PC-3 (cell line): ENCODE results near the gene MAP2K1. TPM values are rescaled to one million over a fixed set of nuclear protein-coding genes. Genes with fewer than 3 reads are reported as not detected.
"Not testable (repeated sequence)": the region's sequence is repeated elsewhere in the genome, so short reads cannot be mapped to it uniquely, and the experiment has no call there.

Experiments
- ATAC-seq: fragments of 200-7000 bp; cut with Tn5 transposase; 2 replicates; pipeline ENCODE4 v1.9.1; 2020; ENCODE audit warnings: mild to moderate bottlenecking, moderate library complexity
- Bru-seq: library from RNA; stranded (reverse); fragments of 400-500 nt; gene quantifications from one replicate; lab custom pipeline; 2021; lab: Mats Ljungman, UMichigan
- BruChase-seq, 2 experiments: library from RNA; stranded (reverse); fragments of 400-500 nt; gene quantifications; one replicate each; lab custom pipeline; 2021; lab: Mats Ljungman, UMichigan
- BruUV-seq: library from RNA; stranded (reverse); fragments of 400-500 nt; replicated peaks from 2 replicates; lab custom pipeline; 2021; lab: Mats Ljungman, UMichigan
- CTCF ChIA-PET: fragments of 300-600 bp; sonication (Branson Sonifier 250); formaldehyde crosslinking; loops from one replicate; lab custom pipeline; 2022; ENCODE audit warnings: antibody characterized with exemption; lab: Charles Lee
- POLR2A ChIA-PET: fragments of 300-600 bp; sonication (Branson Sonifier 250); formaldehyde crosslinking; loops from one replicate; lab custom pipeline; 2022; ENCODE audit warnings: antibody characterized with exemption; ENCODE audit not compliant: unreplicated experiment; lab: Charles Lee
- DNase-seq: peaks from one replicate; pipeline ENCODE4 v3.0.0-alpha.2; 2015
- H2AFZ ChIP-seq: fragments of 300-600 bp; sonication (generic); 2 replicates; pipeline ENCODE4 v1.6.0; 2016; ENCODE audit warnings: antibody characterized with exemption, low read length
- H3F3A ChIP-seq: fragments of 300-600 bp; sonication (generic); one replicate; pipeline ENCODE4 v1.6.0; 2017; ENCODE audit warnings: antibody characterized with exemption, low read length, control low read depth, mild to moderate bottlenecking; ENCODE audit not compliant: unreplicated experiment
- H3K27ac ChIP-seq: fragments of 300-600 bp; sonication (generic); 2 replicates; pipeline ENCODE4 v1.5.1; 2016; ENCODE audit warnings: mild to moderate bottlenecking, low read length
- H3K27me3 ChIP-seq: fragments of 300-600 bp; sonication (generic); 2 replicates; pipeline ENCODE4 v1.6.1; 2016; ENCODE audit warnings: low read length, mixed read lengths
- H3K36me3 ChIP-seq: fragments of 300-600 bp; sonication (generic); 2 replicates; pipeline ENCODE4 v1.6.1; 2016; ENCODE audit warnings: low read depth, mixed run types, low read length, mixed read lengths
- H3K4me1 ChIP-seq: fragments of 300-600 bp; sonication (generic); 2 replicates; pipeline ENCODE4 v1.5.1; 2016; ENCODE audit warnings: low read length; ENCODE audit not compliant: insufficient read depth
- H3K4me2 ChIP-seq: fragments of 300-600 bp; sonication (generic); 2 replicates; pipeline ENCODE4 v1.6.0; 2016; ENCODE audit warnings: low read length
- H3K4me3 ChIP-seq: fragments of 300-600 bp; sonication (generic); 2 replicates; pipeline ENCODE4 v1.5.1; 2016; ENCODE audit warnings: mild to moderate bottlenecking, low read length, mixed read lengths
- H3K79me2 ChIP-seq: fragments of 300-600 bp; sonication (generic); 2 replicates; pipeline ENCODE4 v1.6.1; 2017; ENCODE audit warnings: low read length, mixed read lengths
- H3K9ac ChIP-seq: fragments of 300-600 bp; sonication (generic); 2 replicates; pipeline ENCODE4 v1.6.0; 2016; ENCODE audit warnings: mild to moderate bottlenecking, low read length
- H3K9me2 ChIP-seq: fragments of 300-600 bp; sonication (generic); replicated peaks from 2 replicates; pipeline ENCODE4 v1.6.1; 2016; ENCODE audit warnings: mixed run types, low read length, mixed read lengths
- H3K9me3 ChIP-seq: fragments of 300-600 bp; sonication (generic); 2 replicates; pipeline ENCODE4 v1.6.1; 2016; ENCODE audit warnings: low read length, mixed read lengths
- H4K20me1 ChIP-seq: fragments of 300-600 bp; sonication (generic); 2 replicates; pipeline ENCODE4 v1.6.1; 2016; ENCODE audit warnings: low read length, mixed read lengths
- EZH2 ChIP-seq: fragments of 300-600 bp; sonication (generic); IDR thresholded peaks from one replicate; pipeline ENCODE4 v1.6.1; 2017; ENCODE audit warnings: antibody characterized with exemption, mild to moderate bottlenecking, low read length; ENCODE audit not compliant: unreplicated experiment
- EZH2phosphoT487 ChIP-seq: fragments of 300-600 bp; sonication (generic); IDR thresholded peaks from 2 replicates; pipeline ENCODE4 v1.6.1; 2018; ENCODE audit warnings: mild to moderate bottlenecking, antibody characterized with exemption, low read length, borderline replicate concordance
- intact Hi-C: fragments of 100-400 bp; cut with micrococcal nuclease; formaldehyde crosslinking; loops from 2 replicates; pipeline ENCODE4 v1.9.0; 2023
- long read RNA-seq: library from polyadenylated mRNA; unstranded; transcript quantifications from one replicate; pipeline ENCODE4 v2.0.0, GENCODE V29; 2021; ENCODE audit not compliant: unreplicated experiment
- total RNA-seq: library from RNA; depleted of rRNA; stranded (reverse); fragments of >200 nt; gene quantifications from 2 replicates; pipeline ENCODE4 v1.2.3, GENCODE V29; 2014; rRNA removed
- TF ChIP-seq, protein P1 (sequence below): fragments of 300-600 bp; sonication (generic); conservative IDR thresholded peaks from 2 replicates; pipeline ENCODE4 v1.5.1; 2017; ENCODE audit warnings: antibody characterized with exemption, low read depth, mild to moderate bottlenecking, low read length

The MAP2K1 gene
- total RNA-seq, result 35.5 and 55.2 TPM in 2 replicates
- percentile 82 among the genes with signal in this experiment for Bru-seq, nascent RNA
- percentile 76 among the genes with signal in this experiment for BruChase-seq, experiment 1, labeled RNA remaining after a 6-hour chase
- BruChase-seq, experiment 2, labeled RNA remaining after a 2-hour chase, result percentile 75 among the genes with signal in this experiment
- long read RNA-seq, transcript MAP2K1-201 (11 exons, 3,410 nt), result major isoform, 106 of 134 reads
- long read RNA-seq, partial matches to known transcripts, result 10 of 134 reads
- long read RNA-seq, other reads (novel, unspliced or antisense), result 16 of 134 reads

DNA sequence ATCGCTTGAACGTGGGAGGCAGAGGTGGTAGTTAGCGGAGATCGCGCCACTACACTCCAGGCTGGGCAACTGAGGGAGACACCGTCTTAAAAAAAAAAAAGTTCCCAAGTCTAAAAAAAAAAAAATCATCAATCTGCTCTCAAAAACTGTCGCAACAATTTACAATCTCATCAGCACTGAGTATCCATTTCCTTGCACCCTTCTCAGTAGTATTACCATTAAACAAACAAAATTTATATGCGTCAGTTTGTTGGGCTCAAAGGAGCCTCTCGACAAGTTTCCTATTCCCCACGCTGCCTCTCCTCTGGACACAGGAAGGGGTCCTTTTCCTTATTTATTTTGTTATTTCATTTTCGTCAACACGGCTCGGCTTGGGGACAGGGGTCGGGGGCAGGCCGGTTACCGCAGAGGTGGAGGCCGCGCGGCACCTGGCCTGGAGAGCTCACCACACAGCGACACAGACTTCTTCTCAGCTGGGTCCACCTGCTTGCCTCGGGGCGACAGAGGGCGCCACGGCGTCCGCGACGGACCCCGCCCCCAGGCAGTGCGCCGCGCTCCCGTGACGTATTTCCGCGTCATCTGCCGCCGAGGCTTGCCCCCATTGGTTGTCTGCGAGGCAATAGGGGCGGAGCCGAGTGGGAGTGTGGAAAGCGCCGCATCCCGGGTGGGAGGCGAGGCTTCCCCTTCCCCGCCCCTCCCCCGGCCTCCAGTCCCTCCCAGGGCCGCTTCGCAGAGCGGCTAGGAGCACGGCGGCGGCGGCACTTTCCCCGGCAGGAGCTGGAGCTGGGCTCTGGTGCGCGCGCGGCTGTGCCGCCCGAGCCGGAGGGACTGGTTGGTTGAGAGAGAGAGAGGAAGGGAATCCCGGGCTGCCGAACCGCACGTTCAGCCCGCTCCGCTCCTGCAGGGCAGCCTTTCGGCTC is at the start of gene MAP2K1:
TSS of gene MAP2K1 (plus strand) at position 709 of the 920 bp plus-strand sequence. CDS start 436 bp downstream, outside the sequence.
- ATAC-seq (peak; percentile 80), DNase-seq (peak; percentile 95)
- H3K4me1 ChIP-seq, result peaks cover 26% of the 10 kb centered on the region
- intact Hi-C loops, result loop anchor here (1.0 kb wide), 2 partner anchors 30 to 111 kb away; partner anchors contain the start of genes SNAPC5 and TIPIN
- peak within 1 kb of the TSS; percentile 81 for H3K9ac ChIP-seq
- TSS peak; percentile 76 for BruUV-seq
- peaks cover 50% of the 10 kb centered on the region for H3K79me2 ChIP-seq
- 0 out of 2 replicates have a peak, but pooled peaks cover 3% of the 10 kb centered on the region for H3K36me3 ChIP-seq
- peaks cover 3% of the 10 kb centered on the region for H3F3A ChIP-seq
- TF ChIP-seq, protein P1, sequence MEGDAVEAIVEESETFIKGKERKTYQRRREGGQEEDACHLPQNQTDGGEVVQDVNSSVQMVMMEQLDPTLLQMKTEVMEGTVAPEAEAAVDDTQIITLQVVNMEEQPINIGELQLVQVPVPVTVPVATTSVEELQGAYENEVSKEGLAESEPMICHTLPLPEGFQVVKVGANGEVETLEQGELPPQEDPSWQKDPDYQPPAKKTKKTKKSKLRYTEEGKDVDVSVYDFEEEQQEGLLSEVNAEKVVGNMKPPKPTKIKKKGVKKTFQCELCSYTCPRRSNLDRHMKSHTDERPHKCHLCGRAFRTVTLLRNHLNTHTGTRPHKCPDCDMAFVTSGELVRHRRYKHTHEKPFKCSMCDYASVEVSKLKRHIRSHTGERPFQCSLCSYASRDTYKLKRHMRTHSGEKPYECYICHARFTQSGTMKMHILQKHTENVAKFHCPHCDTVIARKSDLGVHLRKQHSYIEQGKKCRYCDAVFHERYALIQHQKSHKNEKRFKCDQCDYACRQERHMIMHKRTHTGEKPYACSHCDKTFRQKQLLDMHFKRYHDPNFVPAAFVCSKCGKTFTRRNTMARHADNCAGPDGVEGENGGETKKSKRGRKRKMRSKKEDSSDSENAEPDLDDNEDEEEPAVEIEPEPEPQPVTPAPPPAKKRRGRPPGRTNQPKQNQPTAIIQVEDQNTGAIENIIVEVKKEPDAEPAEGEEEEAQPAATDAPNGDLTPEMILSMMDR, result peak; percentile 68
- no peak for TF ChIP-seq EZH2
- POLR2A ChIA-PET, result no interaction called here
- CTCF ChIA-PET, result interaction anchor here (0.6 to 1.0 kb wide), 3 partner anchors 111 to 324 kb away, joined by 3 read pairs; no protein-coding TSS in a partner anchor
- H3K9me3 ChIP-seq, result no peaks in the 10 kb centered on the region
- H3K4me2 ChIP-seq, result peak within 1 kb of the TSS; percentile 92
- H3K4me3 ChIP-seq, result peak within 1 kb of the TSS; percentile 90
- H2AFZ ChIP-seq, result peak within 1 kb of the TSS; percentile 80
- peak within 1 kb of the TSS; percentile 56 for H3K27ac ChIP-seq
- no peaks in the 10 kb centered on the region for H3K27me3 ChIP-seq
- H3K9me2 ChIP-seq, result no peaks in the 10 kb centered on the region
- peaks cover 31% of the 10 kb centered on the region for H4K20me1 ChIP-seq

DNA sequence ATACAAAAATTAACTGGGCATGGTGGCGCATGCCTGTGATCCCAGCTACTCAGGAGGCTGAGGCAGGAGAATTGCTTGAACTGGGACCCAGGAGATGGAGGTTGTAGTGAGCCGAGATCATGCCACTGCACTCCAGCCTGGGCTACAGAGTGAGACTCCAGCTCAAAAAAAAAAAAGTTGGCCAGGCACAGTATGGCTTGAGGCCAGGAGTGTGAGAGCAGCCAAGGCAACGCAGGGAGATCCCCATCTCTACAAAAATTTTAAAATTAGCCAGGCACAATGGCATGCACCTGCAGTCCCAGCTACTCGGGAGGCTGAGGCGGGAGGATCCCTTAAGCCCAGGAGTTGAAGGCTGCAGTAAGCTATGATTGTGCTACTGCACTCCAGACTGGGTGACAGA is 38.2 kb upstream of the MAP2K1 start:
- H3K9ac ChIP-seq, H3K27ac ChIP-seq, H3F3A ChIP-seq, H3K9me2 ChIP-seq, POLR2A ChIA-PET, ATAC-seq, H3K4me1 ChIP-seq, H3K27me3 ChIP-seq, H3K4me2 ChIP-seq, H3K79me2 ChIP-seq, BruUV-seq, H4K20me1 ChIP-seq, H2AFZ ChIP-seq, CTCF ChIA-PET, H3K4me3 ChIP-seq, intact Hi-C loops, DNase-seq, H3K9me3 ChIP-seq: not testable (repeated sequence)
- peaks cover 11% of the 10 kb centered on the region; the same call in 1 of the 2 replicates for H3K36me3 ChIP-seq

DNA sequence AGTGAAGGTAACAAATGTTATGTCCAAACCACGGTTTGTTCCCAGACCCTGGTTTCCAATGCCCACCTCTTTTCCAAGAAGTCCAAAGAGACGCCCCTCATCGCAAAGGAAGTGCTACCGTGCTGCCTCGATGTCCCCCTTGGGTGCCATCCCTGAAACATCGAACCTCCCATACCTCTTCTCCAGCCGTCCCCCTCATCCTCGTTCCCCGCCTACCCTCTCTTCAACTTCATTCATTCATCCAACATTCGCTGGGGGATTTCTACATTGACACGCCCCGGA is 30.7 kb upstream of the MAP2K1 start:
- no peaks in the 10 kb centered on the region for H3K36me3 ChIP-seq
- H3K4me1 ChIP-seq, result peaks cover 16% of the 10 kb centered on the region
- H3K4me3 ChIP-seq, result peak overlapping the region; percentile 89
- peak overlapping the region; percentile 94 for H2AFZ ChIP-seq
- peak overlapping the region; percentile 99 for H3K4me2 ChIP-seq
- H3K9me3 ChIP-seq, result no peaks in the 10 kb centered on the region
- POLR2A ChIA-PET, result no interaction called here
- no peaks in the 10 kb centered on the region for H4K20me1 ChIP-seq
- no peak for TF ChIP-seq EZH2
- no peak for TF ChIP-seq EZH2phosphoT487
- TF ChIP-seq, protein P1, result no peak
- H3K79me2 ChIP-seq, result peaks cover 24% of the 10 kb centered on the region
- intact Hi-C loops, result loop anchor here (1.0 kb wide), 1 partner anchor 30 kb away; the partner anchor contains the start of gene MAP2K1
- H3K27ac ChIP-seq, result peak overlapping the region; percentile 57
- BruUV-seq, result TSS peak; percentile 80
- peaks cover 4% of the 10 kb centered on the region for H3F3A ChIP-seq
- ATAC-seq (no peak), DNase-seq (no peak)
- H3K9ac ChIP-seq, result peak overlapping the region; percentile 99
- H3K9me2 ChIP-seq, result no peaks in the 10 kb centered on the region
- CTCF ChIA-PET, result no interaction called here
- no peaks in the 10 kb centered on the region for H3K27me3 ChIP-seq
